ENCODE results near the gene FCGR1A.
A peak's percentile ranks its signal among the peaks of the same experiment; 100 is the strongest.
"Not testable (repeated sequence)": the region's sequence is repeated elsewhere in the genome, so short reads cannot be mapped to it uniquely, and the experiment has no call there.

Gene FCGR1A

GRCh38 chr1:149782600-149782999, at the start of gene FCGR1A:
TSS of gene FCGR1A (plus strand) at chr1:149782694. CDS start at chr1:149782744, 50 bp downstream.
- not testable (repeated sequence) for DNase-seq (ENCODE audit: low read depth in 2 of 2)

DNA sequence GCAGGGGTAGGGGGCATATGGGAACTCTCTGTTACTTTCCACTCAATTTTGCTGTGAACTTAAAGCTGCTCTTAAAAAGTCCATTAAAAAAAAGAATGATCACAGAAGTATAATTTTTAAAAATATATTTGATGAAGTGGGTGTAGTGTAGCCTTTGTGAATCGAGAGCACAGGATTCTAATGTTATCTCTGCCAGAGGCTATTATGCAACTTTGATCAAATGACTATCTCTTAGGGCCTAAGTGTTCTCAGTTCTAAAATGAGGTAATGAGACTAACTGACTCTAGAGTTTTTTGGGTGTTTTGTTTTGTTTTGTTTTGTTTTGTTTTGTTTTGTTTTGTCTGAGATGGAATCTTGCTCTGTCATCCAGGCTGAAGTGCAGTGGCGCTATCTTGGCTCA, 49.7 kb upstream of the FCGR1A start:
- DNase-seq (ENCODE audit: low read depth in 2 of 2): not testable (repeated sequence)

DNA sequence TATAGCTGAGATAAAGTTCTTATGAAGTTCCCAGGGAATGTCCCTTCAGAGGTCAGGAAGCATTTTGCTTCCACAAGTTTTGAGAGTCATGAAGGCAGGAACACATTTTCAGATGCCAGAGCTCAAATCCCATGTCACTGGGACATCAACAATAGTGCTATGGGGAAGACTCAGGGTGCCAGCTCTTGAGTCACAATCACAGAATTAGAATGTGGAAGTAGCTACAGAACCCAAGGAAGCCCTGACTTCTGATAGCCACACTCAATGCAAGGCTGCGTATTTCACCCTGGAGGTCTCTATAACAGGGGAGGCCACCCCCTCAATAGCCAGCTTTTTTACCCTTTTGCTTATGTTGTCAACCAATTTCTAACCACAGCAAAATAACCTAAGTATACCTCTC, 47.8 kb upstream of the FCGR1A start:
- not testable (repeated sequence) for DNase-seq (ENCODE audit: low read depth in 2 of 2)

DNA sequence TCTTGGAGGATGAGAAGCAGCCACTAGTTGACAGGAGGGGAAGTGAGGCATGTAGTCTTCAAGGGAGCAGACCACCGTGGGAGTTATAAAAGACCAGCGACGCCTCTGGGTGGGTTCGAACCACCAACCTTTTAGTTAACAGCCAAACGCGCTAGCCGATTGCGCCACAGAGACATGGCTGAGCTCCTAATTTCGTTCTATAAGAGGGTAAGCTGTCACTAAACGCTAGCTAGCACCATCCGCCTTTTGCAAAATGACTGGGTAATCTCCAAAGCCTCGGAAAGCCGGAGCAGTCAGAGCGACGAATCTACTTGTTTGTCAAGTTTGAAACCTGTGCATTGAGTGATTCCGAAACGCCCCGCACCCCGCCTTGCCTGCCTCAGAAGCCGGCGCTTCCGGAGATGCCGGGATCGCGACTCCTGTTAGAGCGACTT, 42.3 kb upstream of the FCGR1A start:
- DNase-seq (ENCODE audit: low read depth in 2 of 2): peak; percentile 41 to 65

DNA sequence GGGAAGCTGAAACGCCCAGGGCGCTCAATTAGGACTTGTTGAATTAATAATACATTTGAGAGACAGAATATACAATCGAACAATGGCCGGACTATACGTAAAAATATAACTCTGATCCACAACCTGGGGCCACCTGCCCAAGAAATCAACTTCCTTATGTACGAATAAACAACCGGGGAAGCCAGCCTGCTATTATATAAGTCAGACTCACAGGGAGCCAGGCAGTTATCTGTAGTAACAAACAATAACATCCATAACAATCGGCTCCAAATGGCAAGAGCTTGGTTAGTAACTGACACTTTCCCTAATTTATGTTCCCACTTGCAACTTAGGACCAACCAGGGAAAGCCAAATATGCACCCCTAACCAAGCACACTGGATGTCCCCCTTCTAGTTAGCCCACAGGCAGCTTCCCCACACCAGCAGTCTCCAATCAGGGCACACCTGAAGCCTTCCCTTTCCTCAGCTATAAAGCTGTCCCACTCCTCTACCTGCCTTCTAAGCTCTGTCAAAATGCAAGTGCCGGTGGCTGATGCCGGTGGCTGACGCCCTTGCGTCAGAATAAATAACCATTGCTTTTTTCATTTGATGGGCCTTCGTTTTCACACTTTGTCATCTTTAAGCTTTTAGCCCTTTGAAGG, 41.8 kb upstream of the FCGR1A start:
- not testable (repeated sequence) for DNase-seq (ENCODE audit: low read depth in 2 of 2)

DNA sequence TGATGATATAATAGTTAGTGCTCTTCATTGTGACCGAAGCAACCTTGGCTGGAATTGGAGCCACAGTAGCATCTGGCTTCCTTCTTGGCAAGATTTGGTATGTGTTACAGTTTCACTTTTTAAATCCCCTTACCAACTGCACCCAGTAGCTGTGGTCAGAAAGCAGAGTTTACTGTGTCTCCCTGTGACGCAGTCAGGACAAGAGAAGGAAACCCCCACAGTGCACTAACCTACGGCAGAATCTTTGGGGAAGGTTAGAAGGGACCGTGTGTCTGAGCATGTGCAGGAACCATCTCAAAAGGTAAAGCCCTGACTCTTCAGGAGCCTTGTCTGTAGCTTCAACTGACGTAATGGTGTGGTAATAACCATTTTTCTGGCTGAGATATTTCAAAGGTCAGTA, 40.6 kb upstream of the FCGR1A start:
- not testable (repeated sequence) for DNase-seq (ENCODE audit: low read depth in 2 of 2)

DNA sequence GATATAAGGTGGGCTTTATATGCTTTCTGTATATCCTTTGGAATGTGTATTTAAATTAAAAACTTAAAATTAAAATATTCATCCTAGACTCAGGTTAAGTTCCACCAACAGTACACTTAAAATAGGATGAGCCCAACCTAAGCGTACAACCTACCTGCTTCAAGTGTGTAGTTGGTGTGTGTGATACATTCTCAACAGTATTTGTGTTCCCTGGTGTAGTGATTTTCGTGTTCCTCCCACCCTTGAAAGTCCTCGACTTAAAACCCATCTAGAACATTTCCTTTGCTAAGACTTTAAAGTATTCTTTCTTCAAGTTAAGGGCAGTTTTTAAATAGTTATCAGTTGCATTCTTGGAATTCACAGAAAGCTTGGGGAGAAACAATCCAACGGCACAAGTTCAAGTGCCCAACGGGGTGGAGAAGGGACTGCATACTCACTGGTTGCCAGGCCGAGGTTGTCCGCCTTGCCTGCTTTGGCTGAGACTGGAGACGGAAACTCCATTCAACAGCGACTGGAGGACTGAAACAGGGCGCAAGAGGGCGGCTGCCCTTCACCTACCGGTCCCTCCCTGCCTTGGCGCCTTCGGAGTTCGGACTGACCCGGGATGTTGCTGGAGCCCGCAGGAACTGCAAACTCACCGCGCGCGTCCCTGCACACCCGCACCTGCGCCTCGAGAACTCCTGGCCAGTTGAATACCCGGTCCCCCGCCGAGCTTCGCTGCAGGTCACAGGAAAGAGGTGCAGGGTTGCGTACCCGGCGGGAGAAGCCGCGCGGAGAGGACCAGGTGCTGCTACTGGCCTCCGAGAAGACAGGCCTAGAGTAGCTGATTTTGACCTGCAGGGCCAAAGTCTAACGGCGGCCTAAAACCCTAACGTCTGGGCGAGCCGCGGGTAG, 35.8 kb upstream of the FCGR1A start:
- not testable (repeated sequence) for DNase-seq (ENCODE audit: low read depth in 2 of 2)

- not testable (repeated sequence) for DNase-seq (ENCODE audit: low read depth in 2 of 2)
Measured at GRCh38 chr1:149747359-149748143, 34.9 kb upstream of the FCGR1A start.

GRCh38 chr1:149748144-149748500, 34.4 kb upstream of the FCGR1A start:
- not testable (repeated sequence) for DNase-seq (ENCODE audit: low read depth in 2 of 2)

DNA sequence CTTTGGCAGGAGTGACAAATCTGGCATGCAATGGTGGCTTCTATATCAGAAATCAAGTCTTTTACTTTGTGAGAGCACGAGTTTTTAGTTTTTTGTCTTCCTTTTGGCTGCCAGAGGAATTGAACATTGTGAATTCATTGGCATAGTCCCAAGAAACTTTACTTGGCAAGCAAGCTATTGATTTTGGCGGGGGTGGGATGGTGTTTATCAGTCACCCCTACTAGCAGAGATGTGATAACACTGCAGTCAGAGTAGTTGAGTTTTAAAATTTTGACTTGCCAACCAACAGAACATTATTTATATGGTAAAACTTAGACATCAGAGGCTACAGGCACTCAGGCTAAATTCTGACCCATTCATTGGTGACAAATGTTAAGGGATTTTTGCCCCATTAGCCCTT, 31.9 kb upstream of the FCGR1A start:
- DNase-seq (ENCODE audit: low read depth in 2 of 2): not testable (repeated sequence)

GRCh38 chr1:149752186-149752585, 30.3 kb upstream of the FCGR1A start:
- DNase-seq (ENCODE audit: low read depth in 2 of 2): not testable (repeated sequence)

- not testable (repeated sequence) for DNase-seq (ENCODE audit: low read depth in 2 of 2)
Measured at GRCh38 chr1:149753466-149753865, 29.0 kb upstream of the FCGR1A start.

GRCh38 chr1:149755294-149755693, 27.2 kb upstream of the FCGR1A start:
- not testable (repeated sequence) for DNase-seq (ENCODE audit: low read depth in 2 of 2)

GRCh38 chr1:149762294-149762693, 20.2 kb upstream of the FCGR1A start:
- not testable (repeated sequence) for DNase-seq (ENCODE audit: low read depth in 2 of 2)

DNA sequence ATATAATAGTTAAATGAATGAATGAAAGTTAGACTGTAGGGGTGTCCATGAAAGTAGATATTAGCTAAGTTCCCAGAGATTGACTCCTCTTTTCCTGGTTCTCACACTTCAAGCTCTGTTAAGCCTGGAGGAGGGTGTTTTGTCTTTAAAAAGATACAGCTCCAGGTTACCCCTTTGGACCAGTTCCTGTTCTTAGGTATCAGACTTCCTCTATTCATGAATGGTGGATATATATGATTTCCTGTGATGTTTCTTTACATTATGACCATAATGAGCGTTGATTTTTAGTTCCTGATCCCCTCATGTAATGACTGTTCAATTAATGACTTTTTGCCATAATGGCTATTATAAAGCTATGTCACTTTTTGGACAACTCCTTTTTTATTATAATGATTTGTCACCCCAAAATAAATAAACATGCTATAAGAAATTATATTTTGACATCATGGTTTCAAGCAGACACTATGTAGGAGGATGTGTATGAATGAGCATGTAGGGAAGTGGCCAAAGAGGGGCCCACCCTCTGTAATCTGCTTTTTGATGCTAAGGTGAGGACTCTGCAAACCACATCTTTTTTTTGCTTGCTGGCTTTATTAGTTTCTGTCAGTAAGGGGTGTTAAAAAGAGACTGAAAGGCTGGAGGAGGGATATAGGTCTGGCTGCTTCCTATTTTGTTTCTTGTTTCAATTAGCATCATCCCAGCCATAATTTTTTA, 18.2 kb upstream of the FCGR1A start:
- DNase-seq (ENCODE audit: low read depth in 2 of 2): not testable (repeated sequence)

DNA sequence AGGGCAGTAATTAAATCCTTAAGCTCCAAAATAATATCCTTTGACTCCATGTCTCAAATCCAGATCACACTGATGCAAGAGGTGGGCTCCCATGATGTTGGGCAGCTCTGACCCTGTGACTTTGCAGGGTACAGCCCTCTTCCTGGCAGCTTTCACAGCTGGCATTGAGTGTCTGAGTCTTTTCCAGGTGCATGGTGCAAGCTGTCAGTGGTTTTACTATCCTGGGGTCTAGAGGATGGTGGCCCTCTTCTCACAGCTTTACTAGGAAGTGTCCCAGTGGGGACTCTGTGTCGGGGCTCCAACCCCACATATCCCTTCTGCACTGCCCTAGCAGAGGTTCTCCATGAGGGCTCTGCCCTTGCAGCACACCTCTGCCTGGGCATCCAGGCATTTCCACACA, 16.3 kb upstream of the FCGR1A start:
- DNase-seq (ENCODE audit: low read depth in 2 of 2): not testable (repeated sequence)

GRCh38 chr1:149769216-149769615, 13.3 kb upstream of the FCGR1A start:
- not testable (repeated sequence) for DNase-seq (ENCODE audit: low read depth in 2 of 2)

DNA sequence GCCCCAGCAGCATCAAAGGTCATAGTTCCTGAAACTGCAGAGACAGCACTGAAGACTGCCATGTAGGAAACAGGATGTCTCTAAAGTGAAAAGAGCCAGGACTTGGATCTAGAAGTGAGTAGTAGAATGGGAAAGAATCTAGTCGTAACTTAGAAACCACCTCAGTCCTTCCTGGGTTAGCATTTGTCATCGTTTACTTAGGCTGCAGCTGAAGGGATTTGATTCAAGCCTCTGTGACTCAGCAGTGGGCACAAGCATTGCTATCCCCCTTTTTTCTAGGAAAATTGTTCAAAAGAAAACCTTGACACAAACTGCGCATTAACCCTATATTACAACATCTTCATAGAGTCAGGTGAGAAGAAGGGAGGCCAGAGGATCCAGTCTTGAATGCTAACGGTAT, 11.8 kb upstream of the FCGR1A start:
- not testable (repeated sequence) for DNase-seq (ENCODE audit: low read depth in 2 of 2)

DNA sequence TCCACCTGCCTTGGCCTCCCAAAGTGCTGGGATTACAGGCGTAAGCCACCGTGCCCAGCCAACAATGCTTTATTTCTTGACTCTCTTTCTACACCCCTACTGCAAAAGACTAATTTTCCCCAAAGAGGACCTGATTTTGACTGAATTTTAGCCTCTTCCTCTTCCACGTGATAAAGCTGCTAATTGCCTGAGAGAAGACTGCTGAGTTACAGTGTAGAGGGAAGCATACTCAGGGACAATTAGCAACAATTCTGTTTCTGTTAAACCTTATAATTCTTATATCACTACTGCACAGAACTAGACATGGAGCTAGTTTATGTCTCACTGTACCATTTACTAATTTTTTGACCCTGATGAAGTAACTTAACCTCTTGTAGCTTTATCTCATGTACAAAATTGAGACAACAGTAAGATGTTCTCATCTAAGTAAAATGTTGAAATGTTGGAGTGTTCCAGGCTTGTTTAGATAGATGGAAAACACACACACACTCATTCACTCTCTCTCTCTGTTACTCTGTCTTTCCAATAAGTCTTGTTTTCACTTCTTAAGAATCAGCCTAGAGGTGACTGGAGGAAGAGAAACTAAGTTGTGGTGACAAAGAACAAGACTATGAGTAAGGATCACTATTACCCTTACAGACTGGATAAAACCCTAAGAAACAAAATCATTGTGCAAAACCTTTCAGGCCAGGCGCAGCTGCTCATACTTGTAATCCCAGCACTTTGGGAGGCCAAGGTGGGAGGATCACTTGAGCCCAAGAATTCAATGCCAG, 10.7 kb upstream of the FCGR1A start:
- not testable (repeated sequence) for DNase-seq (ENCODE audit: low read depth in 2 of 2)

GRCh38 chr1:149775510-149776147, 6.9 kb upstream of the FCGR1A start:
- DNase-seq (ENCODE audit: low read depth in 2 of 2): not testable (repeated sequence)

Measured in stimulated activated CD4-positive, alpha-beta T cell treated with anti-CD3 and anti-CD28 coated beads, Interleukin-12 subunit alpha, Interleukin-12 subunit beta, amount 100 ng/mL, for 24 hours (primary cell).